MCF 10A (cell line): ENCODE data around the gene POU2F2. TPM values are rescaled to one million over a fixed set of nuclear protein-coding genes. Genes with fewer than 3 reads are reported as not detected.

ENCODE experiments used
- BruUV-seq: library from RNA; stranded (reverse); fragments of 400-500 nt; replicated peaks from 2 replicates; lab custom pipeline; 2021; lab: Mats Ljungman, UMichigan
- CTCF ChIA-PET: fragments of 300-600 bp; sonication (Branson Sonifier 250); formaldehyde crosslinking; extraction: SDS; loops from one replicate; lab custom pipeline; 2021; ENCODE audit warnings: antibody characterized with exemption, inconsistent platforms; lab: Yijun Ruan, JAX
- POLR2A ChIA-PET: fragments of 300-600, 350-650 bp; sonication (Branson Sonifier 250); formaldehyde crosslinking; extraction: SDS; loops from one replicate; lab custom pipeline; 2020; ENCODE audit warnings: antibody characterized with exemption, inconsistent platforms; lab: Yijun Ruan, JAX
- DNase-seq: peaks from one replicate; pipeline ENCODE4 v3.0.0-alpha.2; 2018; ENCODE audit not compliant: unreplicated experiment
- H3K27ac Mint-ChIP-seq: one replicate; pipeline ENCODE4 v1.8.0; 2022; ENCODE audit warnings: mild to moderate bottlenecking, low read depth, mixed read lengths; ENCODE audit not compliant: unreplicated experiment
- H3K27me3 Mint-ChIP-seq: one replicate; pipeline ENCODE4 v1.8.0; 2022; ENCODE audit warnings: mixed read lengths; ENCODE audit not compliant: insufficient read depth, unreplicated experiment
- H3K36me3 Mint-ChIP-seq: one replicate; pipeline ENCODE4 v1.8.0; 2022; ENCODE audit warnings: mild to moderate bottlenecking, moderate library complexity, mixed read lengths; ENCODE audit not compliant: insufficient read depth, unreplicated experiment
- H3K4me1 Mint-ChIP-seq: one replicate; pipeline ENCODE4 v1.8.0; 2022; ENCODE audit warnings: mixed read lengths; ENCODE audit not compliant: insufficient read depth, unreplicated experiment
- H3K4me3 Mint-ChIP-seq: one replicate; pipeline ENCODE4 v1.8.0; 2022; ENCODE audit warnings: mild to moderate bottlenecking, moderate library complexity, mixed read lengths; ENCODE audit not compliant: unreplicated experiment
- H3K9me3 Mint-ChIP-seq: one replicate; pipeline ENCODE4 v1.8.0; 2022; ENCODE audit warnings: mixed read lengths; ENCODE audit not compliant: unreplicated experiment
- intact Hi-C: fragments of 100-400 bp; cut with micrococcal nuclease; formaldehyde crosslinking; loops from 2 replicates; pipeline ENCODE4 v1.14.1; 2022
- total RNA-seq: library from RNA; stranded (reverse); gene quantifications from 2 replicates; pipeline ENCODE4 v1.2.3, GENCODE V29; 2022
- TF ChIP-seq, protein P1 (sequence below): fragments of 200-600 bp; IDR thresholded peaks from one replicate; pipeline ENCODE4 v1.8.0; 2022; ENCODE audit warnings: antibody characterized with exemption, mild to moderate bottlenecking; ENCODE audit not compliant: unreplicated experiment

Gene POU2F2
- total RNA-seq, 1 experiment from 2014 or later: 0.70 TPM

DNA sequence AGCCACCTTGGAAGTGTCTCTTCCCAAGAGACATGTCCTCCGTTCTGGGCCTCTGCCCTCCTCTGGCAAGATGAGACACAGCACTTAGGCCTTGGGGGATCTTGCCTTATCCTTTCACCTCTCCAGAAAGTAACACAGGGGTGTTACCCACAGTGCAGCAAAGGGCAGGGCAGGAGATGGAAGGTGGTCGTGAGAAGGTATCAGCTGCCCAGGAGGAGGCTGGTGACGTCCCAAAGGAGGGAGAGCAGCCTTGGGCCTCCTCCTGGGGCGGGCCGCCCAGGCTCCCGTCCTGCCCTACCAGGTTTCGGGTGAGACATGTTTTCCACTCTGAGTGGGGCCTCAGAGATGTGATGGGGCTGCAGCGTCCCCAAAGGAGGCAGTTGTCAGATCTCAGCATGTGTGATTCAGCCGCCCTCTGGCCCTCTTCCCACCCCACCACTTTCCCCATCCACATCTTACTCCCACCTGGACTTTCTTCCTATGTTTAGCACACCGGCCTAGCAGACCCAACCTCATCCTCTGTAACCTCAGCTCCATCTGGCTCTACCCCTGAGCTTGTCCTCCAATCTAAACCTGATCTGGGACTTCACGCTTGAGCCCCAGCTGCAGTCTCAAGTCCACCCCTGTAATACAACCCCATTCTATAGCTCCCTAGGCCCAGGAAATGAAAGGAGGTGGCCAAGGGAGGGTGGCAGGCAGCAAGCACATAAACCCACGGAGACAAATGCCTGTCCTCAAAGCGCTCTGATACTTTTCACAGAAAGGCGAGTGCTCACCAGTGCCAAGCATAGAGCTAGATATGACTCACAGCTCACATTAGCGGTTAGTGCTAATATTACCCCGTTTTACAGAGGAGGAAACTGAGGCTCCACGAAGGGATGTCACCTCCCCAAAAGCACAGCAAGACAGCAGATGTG, 9.3 kb downstream of the POU2F2 start:
- Mint-ChIP-seq H3K4me1 (peaks cover 20% of the 10 kb centered on the region), H3K27me3 (no peaks in the 10 kb centered on the region), H3K4me3 (no peak overlapping the region), H3K9me3 (no peaks in the 10 kb centered on the region), H3K36me3 (peaks cover 2% of the 10 kb centered on the region), H3K27ac (no peak overlapping the region)
- intact Hi-C loops: no loop called here
- no peak for DNase-seq
- ChIA-PET POLR2A (no interaction called here), CTCF (interaction anchor here (1.0 to 2.0 kb wide), 5 partner anchors 10 to 317 kb away, joined by 3 to 9 read pairs (median 7); partner anchors contain the start of gene POU2F2)
- TF ChIP-seq, protein P1, sequence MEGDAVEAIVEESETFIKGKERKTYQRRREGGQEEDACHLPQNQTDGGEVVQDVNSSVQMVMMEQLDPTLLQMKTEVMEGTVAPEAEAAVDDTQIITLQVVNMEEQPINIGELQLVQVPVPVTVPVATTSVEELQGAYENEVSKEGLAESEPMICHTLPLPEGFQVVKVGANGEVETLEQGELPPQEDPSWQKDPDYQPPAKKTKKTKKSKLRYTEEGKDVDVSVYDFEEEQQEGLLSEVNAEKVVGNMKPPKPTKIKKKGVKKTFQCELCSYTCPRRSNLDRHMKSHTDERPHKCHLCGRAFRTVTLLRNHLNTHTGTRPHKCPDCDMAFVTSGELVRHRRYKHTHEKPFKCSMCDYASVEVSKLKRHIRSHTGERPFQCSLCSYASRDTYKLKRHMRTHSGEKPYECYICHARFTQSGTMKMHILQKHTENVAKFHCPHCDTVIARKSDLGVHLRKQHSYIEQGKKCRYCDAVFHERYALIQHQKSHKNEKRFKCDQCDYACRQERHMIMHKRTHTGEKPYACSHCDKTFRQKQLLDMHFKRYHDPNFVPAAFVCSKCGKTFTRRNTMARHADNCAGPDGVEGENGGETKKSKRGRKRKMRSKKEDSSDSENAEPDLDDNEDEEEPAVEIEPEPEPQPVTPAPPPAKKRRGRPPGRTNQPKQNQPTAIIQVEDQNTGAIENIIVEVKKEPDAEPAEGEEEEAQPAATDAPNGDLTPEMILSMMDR: no peak
- no TSS peak for BruUV-seq

DNA sequence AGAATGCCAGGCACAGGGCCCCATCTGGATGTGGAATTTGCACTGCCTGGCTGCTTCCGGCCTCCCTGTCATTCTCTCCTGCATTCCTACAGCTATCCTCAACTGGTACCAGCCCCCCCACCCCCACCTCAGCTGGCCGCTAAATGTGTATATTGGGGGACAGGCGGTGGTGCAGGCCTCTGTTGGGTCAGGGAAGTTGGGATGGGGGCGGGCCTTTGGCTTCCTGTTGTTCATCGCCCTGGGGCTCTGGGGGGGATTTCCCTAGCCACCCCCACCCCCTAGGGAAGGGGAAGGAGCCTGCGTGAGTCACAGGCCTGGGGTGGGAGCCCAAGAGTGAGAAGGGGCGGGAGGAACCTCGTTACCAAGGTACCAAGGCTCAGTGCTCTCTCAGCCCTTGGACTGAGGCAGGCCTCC, 10.6 kb downstream of the POU2F2 start:
- peak; percentile 84 for DNase-seq
- ChIA-PET CTCF (interaction anchor here (3.1 kb wide), 1 partner anchor 13 kb away, joined by 18 read pairs; no protein-coding TSS in a partner anchor), POLR2A (no interaction called here)
- H3K36me3 Mint-ChIP-seq: no peaks in the 10 kb centered on the region
- H3K4me1 Mint-ChIP-seq: peaks cover 20% of the 10 kb centered on the region
- H3K27me3 Mint-ChIP-seq: no peaks in the 10 kb centered on the region
- intact Hi-C loops: no loop called here
- no TSS peak for BruUV-seq
- TF ChIP-seq, protein P1: no peak
- no peak overlapping the region for H3K4me3 Mint-ChIP-seq
- H3K9me3 Mint-ChIP-seq: no peaks in the 10 kb centered on the region
- H3K27ac Mint-ChIP-seq: no peak overlapping the region

DNA sequence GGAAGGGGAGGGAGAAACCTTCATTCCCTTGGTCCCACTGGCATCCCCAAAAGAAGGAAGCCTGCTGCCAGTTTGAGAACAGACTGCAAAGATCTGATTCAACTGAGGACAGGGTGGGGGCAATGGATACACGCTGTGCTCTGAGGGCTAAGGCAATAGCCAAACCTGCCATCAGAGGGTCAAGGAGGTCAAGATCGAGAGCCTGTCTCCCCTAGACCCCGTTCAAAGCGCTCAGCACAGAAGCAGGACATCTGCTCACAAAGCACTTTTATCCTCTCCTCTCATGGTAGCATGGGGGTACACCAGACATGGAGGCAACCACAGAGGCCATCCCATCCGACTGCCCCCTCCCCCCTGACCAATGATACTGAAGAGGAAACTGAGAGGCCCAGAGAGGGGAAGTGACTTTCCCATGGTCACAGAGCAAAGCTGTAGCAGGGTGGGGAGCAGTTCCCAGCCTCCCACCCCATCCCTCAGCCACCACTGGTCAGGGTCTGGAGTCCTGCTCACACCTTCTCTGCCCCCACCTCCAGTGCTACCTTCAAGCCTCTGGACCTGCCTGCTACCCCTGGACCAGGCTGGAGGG, 11.1 kb downstream of the POU2F2 start:
- no peaks in the 10 kb centered on the region for H3K9me3 Mint-ChIP-seq
- CTCF ChIA-PET: interaction anchor here (0.7 to 3.1 kb wide), 2 partner anchors 12 to 145 kb away, joined by 3 to 18 read pairs; no protein-coding TSS in a partner anchor
- intact Hi-C loops: no loop called here
- H3K4me1 Mint-ChIP-seq: peaks cover 20% of the 10 kb centered on the region
- H3K27me3 Mint-ChIP-seq: no peaks in the 10 kb centered on the region
- H3K27ac Mint-ChIP-seq: no peak overlapping the region
- TF ChIP-seq, protein P1: no peak
- POLR2A ChIA-PET: no interaction called here
- H3K36me3 Mint-ChIP-seq: no peaks in the 10 kb centered on the region
- no peak overlapping the region for H3K4me3 Mint-ChIP-seq
- no peak for DNase-seq
- BruUV-seq: no TSS peak
